Adrenal gland (tissue), 12 donors: ENCODE measurements around the gene GTPBP4. TPM values are rescaled to one million over a fixed set of nuclear protein-coding genes. Genes with fewer than 3 reads are reported as not detected.

Experiments
- DNase-seq, 7 donors: peaks; one replicate each; pipeline ENCODE4 v3.0.0-alpha.2; 2019 to 2020
- H3K27ac ChIP-seq, 5 donors: fragments of 200-600 bp; sonication (generic) in 4 of 5; 1 replicate in 3 of 5; 2 replicates in 2 of 5; pipeline versions ENCODE4 v1.5.1 to v1.8.0; 2016 to 2020; ENCODE audit warnings: mild to moderate bottlenecking in 1 of 5
- H3K27me3 ChIP-seq: fragments of 200-600 bp; 2 replicates; pipeline ENCODE4 v1.8.0; 2021
- H3K36me3 ChIP-seq, 2 donors: fragments of 200-600 bp; replicated peaks in 1 of 2; 1 replicate in 1 of 2; 2 replicates in 1 of 2; pipeline versions ENCODE4 v1.5.1 to v1.8.0; 2018 to 2022
- H3K4me1 ChIP-seq, 2 donors: fragments of 200-600 bp; replicated peaks in 1 of 2; 1 replicate in 1 of 2; 2 replicates in 1 of 2; pipeline versions ENCODE4 v1.5.1 to v1.8.0; 2018 to 2021
- H3K4me3 ChIP-seq, 4 donors: fragments of 200-600 bp; sonication (generic) in 3 of 4; one replicate each; pipeline ENCODE4 v1.5.1; 2016 to 2018
- H3K9me3 ChIP-seq, 3 donors: fragments of 200-600 bp; sonication (generic) in 1 of 3; replicated peaks in 1 of 3; 1 replicate in 2 of 3; 2 replicates in 1 of 3; pipeline versions ENCODE4 v1.5.1 to v1.8.0; 2016 to 2021
- POLR2A ChIP-seq, 2 donors: fragments of 450-650 bp; IDR thresholded peaks; one replicate each; pipeline ENCODE4 v1.6.1; 2017; ENCODE audit warnings: antibody characterized with exemption in 2 of 2, mild to moderate bottlenecking in 2 of 2, moderate library complexity in 1 of 2
- WGBS, 4 donors: extraction: QIAGEN DNeasy Blood & Tissue Kit in 2 of 4; methylation state at CpG; one replicate each; pipeline versions ENCODE4 v1.1.5 to v1.1.7; 2013 to 2017; 5-methylcytosine and 5-hydroxymethylcytosine counted together
- intact Hi-C, 2 donors: fragments of 100-400 bp; cut with DNase I; formaldehyde crosslinking; loops; one replicate each; pipeline versions ENCODE4 v1.14.1 to v1.15.0; 2022 to 2023
- polyA plus RNA-seq, 3 donors: library from polyadenylated mRNA; stranded (reverse); fragments of 200-250 nt in 2 of 3; fragments of 350-450 nt in 1 of 3; fragmentation: Illumina TruSeq in 1 of 3; extraction: RNeasy Lipid Tissue Mini Kit (QIAGEN cat#74804) in 1 of 3; gene quantifications; one replicate each; pipeline ENCODE4 v1.2.3, GENCODE V29; 2013 to 2014
- total RNA-seq, 9 donors: library from RNA; depleted of rRNA in 4 of 9; stranded (reverse); fragments of >200 nt in 4 of 9; fragments of 120-200 nt in 1 of 9; fragmentation: NEBNext Ultra II Directional in 1 of 9; extraction: Animal tissue kit (Norgen Biotek cat#: 25700) in 1 of 9; gene quantifications; one replicate each; pipeline versions ENCODE4 v1.1.0 to v1.2.4, GENCODE V29; 2013 to 2023
- TF ChIP-seq, protein P1 (sequence below), 6 experiments: fragments of 450-650 bp in 4 of 6; fragments of 200-600 bp in 2 of 6; sonication (generic) in 1 of 6; IDR thresholded peaks; 1 replicate in 5 of 6; 2 replicates in 1 of 6; pipeline versions ENCODE4 v1.5.1 to v1.8.0; 2016 to 2021; ENCODE audit warnings: antibody characterized with exemption in 6 of 6, mild to moderate bottlenecking in 2 of 6, moderate library complexity in 1 of 6
- donor health status: healthy with polysubstance abuse.
- donor health status: Bipolar disorder and iron deficiency.
- donor health status: DM: yes; HTN: yes; CAD: no.
- donor health status: DM: no; HTN: no; CAD: no.
- donor health status: DM: no; HTN: no; CAD: no.
- donor health status: DM: yes; HTN: yes; CAD: no.

Gene GTPBP4
- total and polyA plus RNA-seq, 12 donors: 15.2 to 196 (median 33.4) TPM

DNA sequence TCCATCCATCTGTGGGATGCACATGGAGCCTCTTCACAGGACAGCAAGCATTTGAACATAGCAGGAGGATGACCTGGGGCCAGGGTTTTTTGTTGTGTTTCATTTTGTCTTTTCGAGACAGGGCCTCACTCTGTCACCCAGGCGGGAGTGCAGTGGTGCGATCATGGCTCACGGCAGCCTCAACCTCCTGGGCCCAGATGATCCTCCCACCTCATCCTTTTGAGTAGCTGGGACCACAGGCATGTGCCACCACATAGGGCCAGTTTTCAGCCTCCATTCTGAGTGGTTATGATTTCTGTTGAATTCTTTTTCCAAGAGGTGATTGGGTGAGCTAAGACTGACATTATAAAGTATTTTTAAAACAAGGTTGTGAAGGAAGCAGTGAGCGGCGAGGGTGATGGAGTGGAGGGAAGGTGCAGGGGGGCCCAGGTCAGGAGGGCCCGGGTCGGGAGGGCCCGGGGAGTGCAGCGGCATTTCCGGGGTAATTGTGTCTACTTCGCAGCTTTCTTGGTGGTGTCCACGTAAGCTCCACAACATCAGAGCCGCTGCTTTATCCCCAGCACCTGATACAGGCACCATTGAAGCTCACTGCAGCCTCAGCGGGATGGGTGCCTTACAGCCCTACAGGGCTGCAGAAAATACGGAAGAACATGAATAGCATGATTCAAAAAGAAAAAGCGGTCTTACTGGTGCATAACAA, 44.8 kb upstream of the GTPBP4 start:
- no peak for DNase-seq
- no peak for TF ChIP-seq POLR2A (IDR thresholded peaks at IDR 0.05)
- TF ChIP-seq, protein P1, sequence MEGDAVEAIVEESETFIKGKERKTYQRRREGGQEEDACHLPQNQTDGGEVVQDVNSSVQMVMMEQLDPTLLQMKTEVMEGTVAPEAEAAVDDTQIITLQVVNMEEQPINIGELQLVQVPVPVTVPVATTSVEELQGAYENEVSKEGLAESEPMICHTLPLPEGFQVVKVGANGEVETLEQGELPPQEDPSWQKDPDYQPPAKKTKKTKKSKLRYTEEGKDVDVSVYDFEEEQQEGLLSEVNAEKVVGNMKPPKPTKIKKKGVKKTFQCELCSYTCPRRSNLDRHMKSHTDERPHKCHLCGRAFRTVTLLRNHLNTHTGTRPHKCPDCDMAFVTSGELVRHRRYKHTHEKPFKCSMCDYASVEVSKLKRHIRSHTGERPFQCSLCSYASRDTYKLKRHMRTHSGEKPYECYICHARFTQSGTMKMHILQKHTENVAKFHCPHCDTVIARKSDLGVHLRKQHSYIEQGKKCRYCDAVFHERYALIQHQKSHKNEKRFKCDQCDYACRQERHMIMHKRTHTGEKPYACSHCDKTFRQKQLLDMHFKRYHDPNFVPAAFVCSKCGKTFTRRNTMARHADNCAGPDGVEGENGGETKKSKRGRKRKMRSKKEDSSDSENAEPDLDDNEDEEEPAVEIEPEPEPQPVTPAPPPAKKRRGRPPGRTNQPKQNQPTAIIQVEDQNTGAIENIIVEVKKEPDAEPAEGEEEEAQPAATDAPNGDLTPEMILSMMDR (IDR thresholded peaks at IDR 0.05): no peak
- intact Hi-C loops: no loop called here
- H3K27me3 ChIP-seq: no peaks in the 10 kb centered on the region
- WGBS, 4 donors: 86 to 93% (median 91%) methylated on average over 17 of the region's 17 CpGs
- no peaks in the 10 kb centered on the region for H3K36me3 ChIP-seq
- H3K9me3 ChIP-seq: no peaks in the 10 kb centered on the region
- H3K4me1 ChIP-seq: no peaks in the 10 kb centered on the region
- no peak overlapping the region for H3K4me3 ChIP-seq
- no peak overlapping the region for H3K27ac ChIP-seq

DNA sequence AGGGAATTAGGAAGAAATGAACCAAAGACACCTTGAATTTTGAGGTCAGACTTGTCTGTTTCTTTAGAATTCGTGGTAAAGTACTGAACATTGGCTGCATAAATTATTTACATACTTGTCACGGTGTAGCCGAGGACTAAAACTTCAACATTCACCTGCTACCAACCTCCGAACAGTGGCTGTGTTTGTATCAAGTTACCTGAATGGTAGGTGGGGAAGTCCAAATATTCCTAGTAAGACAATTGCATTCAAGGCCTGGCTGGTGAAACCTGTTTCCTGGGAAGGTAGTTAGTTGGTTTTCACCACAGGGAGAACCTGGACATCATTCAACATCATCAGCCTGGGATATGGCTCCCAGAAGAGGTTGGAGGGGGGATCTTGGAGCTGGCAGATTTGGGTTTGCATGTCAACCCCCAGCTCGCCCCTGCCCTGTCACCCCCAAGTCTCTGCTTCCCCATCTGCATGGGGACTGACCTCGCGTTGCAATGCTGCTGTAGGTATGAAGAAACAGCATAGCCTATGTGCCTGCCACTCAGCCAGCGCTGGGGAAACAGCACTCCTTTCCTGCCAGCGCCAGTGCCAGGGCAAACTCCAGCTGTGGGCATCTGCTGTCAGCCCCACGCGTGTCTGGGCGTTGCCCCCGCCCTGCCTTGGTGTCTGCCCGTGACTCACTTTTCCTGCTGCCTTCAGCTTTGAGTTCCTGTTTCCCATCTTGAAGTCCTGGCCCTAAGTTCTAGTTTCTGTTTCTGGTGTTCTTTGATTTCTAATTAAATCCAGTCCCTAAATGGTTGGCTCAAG, 44.0 kb upstream of the GTPBP4 start:
- intact Hi-C loops: no loop called here
- Histone ChIP-seq H3K36me3 (no peaks in the 10 kb centered on the region), H3K9me3 (no peaks in the 10 kb centered on the region), H3K4me1 (no peaks in the 10 kb centered on the region), H3K27me3 (no peaks in the 10 kb centered on the region), H3K27ac (peak overlapping the region in 2 of 5 donors; percentile 13 to 69), H3K4me3 (no peak overlapping the region)
- DNase-seq: peak in 6 of 7 donors; percentile 46 to 78 (median 63)
- 65 to 80% (median 76%) methylated on average over 13 to 14 of the region's 14 CpGs for WGBS, 4 donors
- TF ChIP-seq POLR2A (IDR thresholded peaks at IDR 0.05): no peak
- TF ChIP-seq, protein P1 (IDR thresholded peaks at IDR 0.05): no peak

DNA sequence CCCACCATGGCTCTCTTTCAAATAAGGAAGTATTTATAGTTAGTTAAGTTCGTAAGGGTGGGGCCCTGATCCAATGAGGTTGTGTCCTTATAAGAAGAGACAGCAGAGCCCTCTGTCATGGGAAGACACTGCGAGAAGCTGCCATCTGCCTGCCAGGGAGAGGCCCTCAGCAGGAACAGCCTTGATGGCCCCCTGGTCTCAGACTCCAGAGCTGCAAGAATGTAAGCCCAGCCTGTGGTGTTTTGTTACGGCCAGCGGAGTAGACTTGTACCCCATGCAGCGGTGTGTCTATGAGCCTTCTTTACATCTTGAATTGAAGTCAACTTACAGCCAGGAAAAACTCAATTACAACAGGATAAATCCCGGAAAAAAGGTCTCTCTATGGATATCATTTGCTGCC, 42.5 kb upstream of the GTPBP4 start:
- no peak for TF ChIP-seq POLR2A (IDR thresholded peaks at IDR 0.05)
- TF ChIP-seq, protein P1 (IDR thresholded peaks at IDR 0.05): no peak

DNA sequence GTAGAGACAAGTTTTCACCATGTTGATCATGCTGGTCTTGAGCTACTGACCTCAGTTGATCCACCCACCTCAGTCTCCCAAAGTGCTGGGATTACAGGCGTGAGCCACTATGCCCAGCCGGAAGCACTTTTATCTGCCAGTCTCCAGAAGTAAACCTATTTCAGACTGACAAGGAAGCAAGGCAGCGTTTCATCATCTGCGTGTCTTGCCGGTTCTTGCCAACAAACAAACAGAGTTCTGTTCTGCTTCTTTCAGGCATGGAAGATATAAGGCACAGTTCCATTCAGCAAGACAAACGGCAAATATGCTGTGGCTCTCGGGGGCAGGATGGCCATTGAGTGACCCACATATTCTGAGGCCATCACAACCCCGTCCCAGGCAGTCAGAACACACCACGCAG, 41.2 kb upstream of the GTPBP4 start:
- no peak overlapping the region for H3K4me3 ChIP-seq
- H3K36me3 ChIP-seq: no peaks in the 10 kb centered on the region
- intact Hi-C loops: no loop called here
- H3K27ac ChIP-seq: no peak overlapping the region
- H3K9me3 ChIP-seq: no peaks in the 10 kb centered on the region
- no peaks in the 10 kb centered on the region for H3K4me1 ChIP-seq
- H3K27me3 ChIP-seq: no peaks in the 10 kb centered on the region
- no peak for DNase-seq
- TF ChIP-seq POLR2A (IDR thresholded peaks at IDR 0.05): no peak
- TF ChIP-seq, protein P1 (IDR thresholded peaks at IDR 0.05): no peak
- 80 to 87% (median 84%) methylated on average over 8 to 9 of the region's 9 CpGs for WGBS, 4 donors

More for the DNA sequence above, 42.5 kb upstream of the GTPBP4 start:
- H3K9me3 ChIP-seq: no peaks in the 10 kb centered on the region
- WGBS, 4 donors: 90 to 92% (median 92%) methylated on average over 6 of the region's 6 CpGs
- intact Hi-C loops: no loop called here
- no peaks in the 10 kb centered on the region for H3K4me1 ChIP-seq
- H3K27me3 ChIP-seq: no peaks in the 10 kb centered on the region
- H3K36me3 ChIP-seq: no peaks in the 10 kb centered on the region
- H3K27ac ChIP-seq: no peak overlapping the region
- no peak for DNase-seq
- H3K4me3 ChIP-seq: no peak overlapping the region
